Endothelial cell of umbilical vein (primary cell): ENCODE results near the gene STIM1. TPM values are rescaled to one million over a fixed set of nuclear protein-coding genes. Genes with fewer than 3 reads are reported as not detected.

Experiments used
- BruUV-seq: library from RNA; stranded (reverse); fragments of 400-500 nt; replicated peaks from 2 replicates; lab custom pipeline; 2021; lab: Mats Ljungman, UMichigan
- CTCF ChIA-PET: fragments of 300-600, 350-600 bp; sonication (Branson Sonifier 250); formaldehyde crosslinking; loops from one replicate; lab custom pipeline; 2021; ENCODE audit warnings: antibody characterized with exemption, inconsistent platforms; lab: Charles Lee
- POLR2A ChIA-PET: fragments of 300-600, 350-600 bp; sonication (Branson Sonifier 250); formaldehyde crosslinking; loops from one replicate; lab custom pipeline; 2021; ENCODE audit warnings: antibody characterized with exemption, inconsistent platforms; lab: Charles Lee
- DNase-seq: peaks from one replicate; pipeline ENCODE4 v3.0.0-alpha.2; 2011; ENCODE audit warnings: low read depth, low spot score
- FAIRE-seq: peaks from 2 replicates; lab custom pipeline; 2011; peaks lifted over from hg19 to GRCh38; lab: Jason Lieb, UNC
- H2AFZ ChIP-seq: 2 replicates; pipeline ENCODE4 v1.6.0; 2012; ENCODE audit warnings: low read depth, low read length, control low read depth, inconsistent platforms
- H3K27ac ChIP-seq: 2 replicates; pipeline ENCODE4 v1.5.1; 2011; ENCODE audit warnings: low read depth, mild to moderate bottlenecking, control low read depth, low read length, moderate library complexity; ENCODE audit not compliant: insufficient read depth
- H3K27me3 ChIP-seq, 2 experiments: 2 replicates each; pipeline versions ENCODE4 v1.6.0 to v1.6.1; 2011; ENCODE audit warnings: low read length in 2 of 2, mixed read lengths in 1 of 2; ENCODE audit not compliant: control insufficient read depth in 2 of 2, insufficient read depth in 2 of 2
- H3K36me3 ChIP-seq, 2 experiments: 2 replicates in 1 of 2; 3 replicates in 1 of 2; pipeline ENCODE4 v1.5.1; 2011; ENCODE audit warnings: low read length in 2 of 2, mild to moderate bottlenecking in 1 of 2, moderate library complexity in 1 of 2; ENCODE audit not compliant: control insufficient read depth in 2 of 2, insufficient read depth in 2 of 2; ENCODE audit errors: extremely low read depth in 1 of 2
- H3K4me1 ChIP-seq: 3 replicates; pipeline ENCODE4 v1.5.1; 2011; ENCODE audit warnings: mild to moderate bottlenecking, low read length; ENCODE audit not compliant: control insufficient read depth, insufficient read depth; ENCODE audit errors: extremely low read depth
- H3K4me2 ChIP-seq: 2 replicates; pipeline ENCODE4 v1.6.1; 2011; ENCODE audit warnings: low read length, control low read depth, mixed read lengths; ENCODE audit not compliant: insufficient read depth
- H3K4me3 ChIP-seq, 3 experiments: fragments of 200-600 bp in 1 of 3; sonication (generic), shearing (Covaris generic) in 1 of 3; replicated peaks in 1 of 3; 2 replicates each; pipeline ENCODE4 v1.5.1; 2011 to 2016; ENCODE audit warnings: control low read depth in 3 of 3, low read length in 3 of 3, mild to moderate bottlenecking in 2 of 3, inconsistent platforms in 1 of 3, low read depth in 1 of 3, moderate library complexity in 1 of 3; ENCODE audit not compliant: insufficient read depth in 1 of 3
- H3K79me2 ChIP-seq: 2 replicates; pipeline ENCODE4 v1.6.0; 2012; ENCODE audit warnings: low read length, inconsistent platforms; ENCODE audit not compliant: control insufficient read depth, insufficient read depth
- H3K9ac ChIP-seq: replicated peaks from 2 replicates; pipeline ENCODE3; 2011; ENCODE audit warnings: low read length, control low read depth; ENCODE audit not compliant: insufficient read depth; ENCODE audit errors: extremely low read depth
- H3K9me1 ChIP-seq: replicated peaks from 3 replicates; pipeline ENCODE4 v1.6.0; 2011; ENCODE audit warnings: mild to moderate bottlenecking, low read length; ENCODE audit not compliant: control insufficient read depth, insufficient read depth; ENCODE audit errors: extremely low read depth
- H3K9me3 ChIP-seq: replicated peaks from 2 replicates; pipeline ENCODE4 v1.5.1; 2012; ENCODE audit warnings: low read length, inconsistent platforms; ENCODE audit not compliant: control insufficient read depth, insufficient read depth
- H4K20me1 ChIP-seq: replicated peaks from 2 replicates; pipeline ENCODE3; 2011; ENCODE audit warnings: mild to moderate bottlenecking, low read length; ENCODE audit not compliant: control insufficient read depth, insufficient read depth; ENCODE audit errors: extremely low read depth
- EZH2 ChIP-seq: IDR thresholded peaks from 2 replicates; pipeline ENCODE4 v1.6.1; 2012; ENCODE audit warnings: borderline replicate concordance, low read depth, mild to moderate bottlenecking, moderate library complexity, low read length, inconsistent platforms; ENCODE audit not compliant: severe bottlenecking
- FOS ChIP-seq: IDR thresholded peaks from 2 replicates; pipeline ENCODE4 v1.6.1; 2011; ENCODE audit warnings: mild to moderate bottlenecking, low read length, moderate library complexity, borderline replicate concordance; ENCODE audit not compliant: insufficient read depth
- GATA2 ChIP-seq: IDR thresholded peaks from 2 replicates; pipeline ENCODE4 v1.7.0; 2011; ENCODE audit warnings: low read depth, mild to moderate bottlenecking, moderate library complexity, mixed read lengths, low read length; ENCODE audit not compliant: insufficient read length, insufficient read depth
- JUN ChIP-seq: IDR thresholded peaks from 2 replicates; pipeline ENCODE4 v1.6.1; 2011; ENCODE audit warnings: borderline replicate concordance, low read depth; ENCODE audit not compliant: insufficient read length, insufficient read depth
- MYC ChIP-seq: IDR thresholded peaks from one replicate; pipeline ENCODE4 v1.6.1; 2011; ENCODE audit warnings: mild to moderate bottlenecking, low read depth, low read length
- POLR2A ChIP-seq: IDR thresholded peaks from 2 replicates; pipeline ENCODE4 v1.6.1; 2012; ENCODE audit warnings: low read depth, mild to moderate bottlenecking, control low read depth, low read length
- POLR2AphosphoS5 ChIP-seq: IDR thresholded peaks from 2 replicates; pipeline ENCODE4 v1.6.1; 2012; ENCODE audit warnings: low read depth, mild to moderate bottlenecking, control low read depth, low read length, moderate library complexity; ENCODE audit not compliant: insufficient read depth
- dilution Hi-C: fragments of 300-500 bp; cut with MboI; formaldehyde crosslinking; loops from one replicate; pipeline ENCODE4 v1.15.0; 2019; ENCODE audit warnings: low sequenced_read_pairs; ENCODE audit not compliant: extremely low pct_ligation_motif_present
- intact Hi-C: fragments of 100-400 bp; cut with micrococcal nuclease; formaldehyde crosslinking; loops from one replicate; pipeline ENCODE4 v1.10.0; 2022
- polyA plus RNA-seq, 4 experiments: library from polyadenylated mRNA; depleted of rRNA in 3 of 4; stranded (reverse) in 3 of 4; unstranded in 1 of 4; fragments of >200 nt; gene quantifications; 2 replicates each; pipeline versions ENCODE4 v1.2.1 to v1.2.3, GENCODE V29; 2011 to 2012; ENCODE audit warnings: missing spikeins in 1 of 4
- total RNA-seq: library from RNA; stranded (reverse); gene quantifications from 2 replicates; pipeline ENCODE4 v1.2.3, GENCODE V29; 2021
- TF ChIP-seq, protein P1 (sequence below): IDR thresholded peaks from 2 replicates; pipeline ENCODE4 v1.6.1; 2011; ENCODE audit not compliant: insufficient read depth, insufficient read length
- TF ChIP-seq, protein P2 (sequence below), 2 donors: IDR thresholded peaks; 1 replicate in 1 of 2; 2 replicates in 1 of 2; pipeline ENCODE4 v1.5.1; 2011; ENCODE audit warnings: low read length in 2 of 2, mild to moderate bottlenecking in 2 of 2, moderate library complexity in 2 of 2, control low read depth in 1 of 2, inconsistent platforms in 1 of 2, low read depth in 1 of 2; ENCODE audit not compliant: insufficient read depth in 1 of 2; ENCODE audit errors: extremely low read depth in 1 of 2

The STIM1 gene
- total and polyA plus RNA-seq, 2 donors (not counting 3 experiments of a cell fraction or from before 2014, with no cell fraction given) = 32.7 to 33.4 TPM

DNA sequence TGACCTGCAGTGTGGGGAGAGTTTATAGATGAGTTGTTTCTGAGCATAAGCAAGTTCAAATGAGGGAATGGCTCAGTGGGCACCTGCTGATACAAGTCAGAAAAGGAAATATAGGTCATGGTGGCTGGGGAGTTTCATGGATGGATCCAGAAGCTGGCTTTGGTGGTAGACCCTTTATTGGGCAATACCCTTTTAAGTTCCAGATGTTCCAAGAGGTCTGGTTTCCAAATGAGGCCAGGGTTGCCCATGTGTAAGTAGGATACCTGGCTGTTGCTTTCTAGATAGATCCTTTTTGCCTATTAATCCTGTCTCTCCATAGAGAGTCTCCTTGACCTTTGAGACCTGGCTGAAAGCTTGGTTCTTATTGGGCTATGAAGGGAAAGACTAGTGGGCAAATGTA lies 2.2 kb downstream of the STIM1 start:
- H3K36me3 ChIP-seq = no peaks in the 10 kb centered on the region
- FAIRE-seq = no peak
- peaks cover 7% of the 10 kb centered on the region for H3K79me2 ChIP-seq
- ChIA-PET CTCF (interaction anchor here (1.1 kb wide), 1 partner anchor 215 kb away, joined by 4 read pairs; no protein-coding TSS in a partner anchor), POLR2A (no interaction called here)
- H3K27me3 ChIP-seq = no peaks in the 10 kb centered on the region
- H3K9ac ChIP-seq = no peak overlapping the region
- intact Hi-C loops (loop anchor here (5.0 kb wide), 2 partner anchors 60 to 90 kb away; no protein-coding TSS in a partner anchor), dilution Hi-C loops (loop anchor here (25.0 kb wide), 1 partner anchor 205 kb away; no protein-coding TSS in a partner anchor)
- H3K27ac ChIP-seq = no peak overlapping the region
- no peaks in the 10 kb centered on the region for H3K9me3 ChIP-seq
- no peak overlapping the region for H3K4me2 ChIP-seq
- H4K20me1 ChIP-seq = no peaks in the 10 kb centered on the region
- H3K9me1 ChIP-seq = no peaks in the 10 kb centered on the region
- no peak for DNase-seq
- TF ChIP-seq FOS (no peak), MYC (no peak), GATA2 (no peak), EZH2 (no peak)
- TF ChIP-seq, protein P1, sequence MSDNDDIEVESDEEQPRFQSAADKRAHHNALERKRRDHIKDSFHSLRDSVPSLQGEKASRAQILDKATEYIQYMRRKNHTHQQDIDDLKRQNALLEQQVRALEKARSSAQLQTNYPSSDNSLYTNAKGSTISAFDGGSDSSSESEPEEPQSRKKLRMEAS = no peak
- BruUV-seq = no TSS peak
- H3K4me3 ChIP-seq = no peak overlapping the region
- no peak overlapping the region for H2AFZ ChIP-seq
- peaks cover 21% of the 10 kb centered on the region for H3K4me1 ChIP-seq

DNA sequence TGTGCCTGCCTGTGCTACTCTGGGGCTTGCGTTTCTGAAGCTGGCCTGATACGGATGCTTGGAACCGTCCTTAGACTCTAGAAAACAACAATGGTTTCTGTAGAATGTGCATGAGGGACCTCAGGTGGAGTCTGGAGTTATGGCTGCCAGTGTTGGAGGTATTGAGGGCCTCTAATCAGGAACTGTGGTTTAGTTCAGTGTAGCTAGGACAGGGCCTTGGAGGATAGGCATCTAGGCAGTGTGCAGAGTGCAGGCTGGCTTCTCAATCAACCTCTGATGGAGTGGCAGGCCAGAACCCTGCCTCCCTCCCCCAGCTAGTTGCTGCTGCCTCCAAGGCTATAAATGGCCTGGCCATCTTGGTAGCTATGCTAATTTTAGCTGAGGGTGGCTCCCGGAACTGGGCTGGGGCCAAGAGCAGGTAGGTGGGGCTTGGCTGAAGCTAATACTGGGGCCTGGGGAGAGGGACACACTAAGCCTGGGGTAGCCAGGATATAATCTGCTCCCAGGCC lies 4.0 kb downstream of the STIM1 start:
- TF ChIP-seq JUN (no peak), POLR2A (no peak), GATA2 (no peak), POLR2AphosphoS5 (no peak), FOS (no peak), EZH2 (no peak), MYC (no peak)
- TF ChIP-seq, protein P1 = no peak
- TF ChIP-seq, protein P2, sequence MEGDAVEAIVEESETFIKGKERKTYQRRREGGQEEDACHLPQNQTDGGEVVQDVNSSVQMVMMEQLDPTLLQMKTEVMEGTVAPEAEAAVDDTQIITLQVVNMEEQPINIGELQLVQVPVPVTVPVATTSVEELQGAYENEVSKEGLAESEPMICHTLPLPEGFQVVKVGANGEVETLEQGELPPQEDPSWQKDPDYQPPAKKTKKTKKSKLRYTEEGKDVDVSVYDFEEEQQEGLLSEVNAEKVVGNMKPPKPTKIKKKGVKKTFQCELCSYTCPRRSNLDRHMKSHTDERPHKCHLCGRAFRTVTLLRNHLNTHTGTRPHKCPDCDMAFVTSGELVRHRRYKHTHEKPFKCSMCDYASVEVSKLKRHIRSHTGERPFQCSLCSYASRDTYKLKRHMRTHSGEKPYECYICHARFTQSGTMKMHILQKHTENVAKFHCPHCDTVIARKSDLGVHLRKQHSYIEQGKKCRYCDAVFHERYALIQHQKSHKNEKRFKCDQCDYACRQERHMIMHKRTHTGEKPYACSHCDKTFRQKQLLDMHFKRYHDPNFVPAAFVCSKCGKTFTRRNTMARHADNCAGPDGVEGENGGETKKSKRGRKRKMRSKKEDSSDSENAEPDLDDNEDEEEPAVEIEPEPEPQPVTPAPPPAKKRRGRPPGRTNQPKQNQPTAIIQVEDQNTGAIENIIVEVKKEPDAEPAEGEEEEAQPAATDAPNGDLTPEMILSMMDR (IDR thresholded peaks at IDR 0.05; ENCODE audit: extremely low read depth in 1 of 2, insufficient read depth in 1 of 2, low read depth in 1 of 2, low read length in 2 of 2) = no peak
- H3K9ac ChIP-seq = no peak overlapping the region
- POLR2A ChIA-PET = no interaction called here
- dilution Hi-C loops (loop anchor here (25.0 kb wide), 1 partner anchor 203 kb away; no protein-coding TSS in a partner anchor), intact Hi-C loops (loop anchor here (5.0 kb wide), 2 partner anchors 58 to 88 kb away; no protein-coding TSS in a partner anchor)
- CTCF ChIA-PET = interaction anchor here (0.8 to 4.2 kb wide), 3 partner anchors 9 to 199 kb away, joined by 3 to 22 read pairs (median 3); no protein-coding TSS in a partner anchor
- H3K27me3 ChIP-seq = no peaks in the 10 kb centered on the region
- peaks cover 21% of the 10 kb centered on the region for H3K4me1 ChIP-seq
- H3K4me3 ChIP-seq = no peak overlapping the region
- FAIRE-seq = no peak
- no peak overlapping the region for H2AFZ ChIP-seq
- H3K36me3 ChIP-seq = no peaks in the 10 kb centered on the region
- no peaks in the 10 kb centered on the region for H3K9me3 ChIP-seq
- no peak overlapping the region for H3K27ac ChIP-seq
- no peaks in the 10 kb centered on the region for H4K20me1 ChIP-seq
- H3K9me1 ChIP-seq = no peaks in the 10 kb centered on the region
- H3K79me2 ChIP-seq = peaks cover 15% of the 10 kb centered on the region
- no peak overlapping the region for H3K4me2 ChIP-seq
- BruUV-seq = no TSS peak
- no peak for DNase-seq
